Pancreas (tissue), 10 donors: ENCODE results near the gene ITIH1. TPM values are rescaled to one million over a fixed set of nuclear protein-coding genes. Genes with fewer than 3 reads are reported as not detected.
A peak's percentile ranks its signal among the peaks of the same experiment; 100 is the strongest.

Source experiments
- ATAC-seq, 4 donors: fragments of 200-7000 bp; cut with Tn5 transposase; one replicate each; pipeline versions ENCODE4 v1.8.0 to v1.9.1; 2020; ENCODE audit warnings: mild to moderate bottlenecking in 4 of 4, moderate library complexity in 4 of 4
- DNase-seq, 6 donors: peaks; one replicate each; pipeline ENCODE4 v3.0.0-alpha.2; 2020
- FAIRE-seq: peaks from 2 replicates; lab custom pipeline; 2012; peaks lifted over from hg19 to GRCh38; lab: Jason Lieb, UNC
- H3K27ac ChIP-seq, 4 donors: fragments of 200-600 bp; sonication (generic); 1 replicate in 3 of 4; 2 replicates in 1 of 4; pipeline versions ENCODE4 v1.5.0 to v1.8.0; 2020
- H3K27me3 ChIP-seq, 4 donors: fragments of 200-600 bp; one replicate each; pipeline ENCODE4 v1.8.0; 2021
- H3K36me3 ChIP-seq, 3 donors: fragments of 200-600 bp; sonication (generic) in 1 of 3; one replicate each; pipeline versions ENCODE4 v1.5.0 to v1.8.0; 2020 to 2021
- H3K4me1 ChIP-seq, 3 donors: fragments of 200-600 bp; one replicate each; pipeline ENCODE4 v1.8.0; 2021
- H3K4me3 ChIP-seq, 4 donors: fragments of 200-600 bp; sonication (generic) in 2 of 4; one replicate each; pipeline versions ENCODE4 v1.5.0 to v1.8.0; 2020 to 2021
- H3K9me3 ChIP-seq, 4 donors: fragments of 200-600 bp; one replicate each; pipeline ENCODE4 v1.8.0; 2021
- WGBS, 2 donors: extraction: QIAGEN DNeasy Blood & Tissue Kit; methylation state at CpG; one replicate each; pipeline ENCODE4 v1.1.7; 2013; 5-methylcytosine and 5-hydroxymethylcytosine counted together
- intact Hi-C, 3 donors: fragments of 100-400 bp; cut with DNase I; formaldehyde crosslinking; loops; one replicate each; pipeline versions ENCODE4 v1.11.1 to v1.14.2; 2022
- polyA plus RNA-seq, 2 donors: library from polyadenylated mRNA; stranded (reverse); fragments of 200-250 nt; gene quantifications; one replicate each; pipeline ENCODE4 v1.2.3, GENCODE V29; 2013
- total RNA-seq, 6 donors: library from RNA; stranded (reverse); fragmentation: NEBNext Ultra II Directional in 4 of 6; extraction: Animal tissue kit (Norgen Biotek cat#: 25700) in 4 of 6; gene quantifications; one replicate each; pipeline versions ENCODE4 v1.2.1 to v1.2.4, GENCODE V29; 2021 to 2023
- TF ChIP-seq, protein P1 (sequence below), 4 donors: fragments of 200-600 bp; sonication (generic) in 3 of 4; IDR thresholded peaks; one replicate each; pipeline versions ENCODE4 v1.5.0 to v1.8.0; 2021; ENCODE audit warnings: antibody characterized with exemption in 4 of 4
- donor health status: healthy with polysubstance abuse.
- donor health status: DM: no; HTN: no; CAD: no; lungs with moderate emphysema.
- donor health status: DM: no; HTN: no; CAD: no.
- donor health status: control.
- donor health status: control.
- donor health status: Bipolar disorder and iron deficiency.
- donor health status: DM: yes; HTN: yes; CAD: no.
- donor health status: DM: no; HTN: no; CAD: no.
- donor health status: DM: no; HTN: no; CAD: no.
- donor health status: DM: yes; HTN: yes; CAD: no.

ITIH1 gene
- total and polyA plus RNA-seq, 8 donors: 0.32 to 1.9 (median 0.51) TPM; not detected in 1

DNA sequence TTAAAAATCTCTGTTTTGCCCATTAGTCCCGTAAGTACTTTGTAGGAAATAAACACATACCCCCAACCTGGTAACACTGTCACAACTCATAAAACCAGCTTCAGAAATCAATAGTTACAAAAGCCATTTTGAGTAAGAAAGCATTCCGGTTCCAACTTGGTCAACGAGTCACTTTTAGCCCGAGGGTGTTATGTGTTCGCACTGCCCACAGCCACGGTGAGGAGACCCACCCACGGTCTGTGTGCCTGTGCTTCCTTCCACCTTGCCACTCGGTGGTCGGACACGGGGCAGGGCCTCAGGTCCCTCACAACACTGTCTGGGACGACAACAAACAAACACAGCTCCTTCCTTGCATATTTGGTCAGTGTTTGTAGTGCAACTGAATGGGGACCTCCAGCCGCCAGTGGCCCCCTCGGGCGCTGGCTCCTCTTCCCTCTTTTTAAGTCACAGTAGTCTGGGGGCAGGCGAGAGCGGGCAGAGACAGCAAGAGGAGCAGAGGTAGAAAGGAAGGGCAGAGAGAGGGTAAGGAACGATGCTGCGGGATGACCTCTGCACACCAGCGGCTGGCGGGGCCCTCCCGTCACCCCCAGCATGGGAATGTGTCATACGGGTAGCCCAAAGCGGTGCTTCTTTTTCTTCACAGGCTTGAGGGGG lies 62.6 kb downstream of the ITIH1 start:
- H3K4me1 ChIP-seq: peaks cover 0 to 8% (median 4%) of the 10 kb centered on the region in 3 donors
- H3K4me3 ChIP-seq: no peak overlapping the region
- ATAC-seq: no peak
- no peak for DNase-seq
- no peaks in the 10 kb centered on the region for H3K9me3 ChIP-seq
- H3K27me3 ChIP-seq: no peaks in the 10 kb centered on the region
- WGBS, 2 donors: 88 to 89% methylated on average over 23 of the region's 23 CpGs
- FAIRE-seq: no peak
- no peak overlapping the region for H3K27ac ChIP-seq
- H3K36me3 ChIP-seq: peaks cover 0 to 4% (median 2%) of the 10 kb centered on the region in 3 donors
- intact Hi-C loops: no loop called here
- TF ChIP-seq, protein P1, sequence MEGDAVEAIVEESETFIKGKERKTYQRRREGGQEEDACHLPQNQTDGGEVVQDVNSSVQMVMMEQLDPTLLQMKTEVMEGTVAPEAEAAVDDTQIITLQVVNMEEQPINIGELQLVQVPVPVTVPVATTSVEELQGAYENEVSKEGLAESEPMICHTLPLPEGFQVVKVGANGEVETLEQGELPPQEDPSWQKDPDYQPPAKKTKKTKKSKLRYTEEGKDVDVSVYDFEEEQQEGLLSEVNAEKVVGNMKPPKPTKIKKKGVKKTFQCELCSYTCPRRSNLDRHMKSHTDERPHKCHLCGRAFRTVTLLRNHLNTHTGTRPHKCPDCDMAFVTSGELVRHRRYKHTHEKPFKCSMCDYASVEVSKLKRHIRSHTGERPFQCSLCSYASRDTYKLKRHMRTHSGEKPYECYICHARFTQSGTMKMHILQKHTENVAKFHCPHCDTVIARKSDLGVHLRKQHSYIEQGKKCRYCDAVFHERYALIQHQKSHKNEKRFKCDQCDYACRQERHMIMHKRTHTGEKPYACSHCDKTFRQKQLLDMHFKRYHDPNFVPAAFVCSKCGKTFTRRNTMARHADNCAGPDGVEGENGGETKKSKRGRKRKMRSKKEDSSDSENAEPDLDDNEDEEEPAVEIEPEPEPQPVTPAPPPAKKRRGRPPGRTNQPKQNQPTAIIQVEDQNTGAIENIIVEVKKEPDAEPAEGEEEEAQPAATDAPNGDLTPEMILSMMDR (IDR thresholded peaks at IDR 0.05): no peak

DNA sequence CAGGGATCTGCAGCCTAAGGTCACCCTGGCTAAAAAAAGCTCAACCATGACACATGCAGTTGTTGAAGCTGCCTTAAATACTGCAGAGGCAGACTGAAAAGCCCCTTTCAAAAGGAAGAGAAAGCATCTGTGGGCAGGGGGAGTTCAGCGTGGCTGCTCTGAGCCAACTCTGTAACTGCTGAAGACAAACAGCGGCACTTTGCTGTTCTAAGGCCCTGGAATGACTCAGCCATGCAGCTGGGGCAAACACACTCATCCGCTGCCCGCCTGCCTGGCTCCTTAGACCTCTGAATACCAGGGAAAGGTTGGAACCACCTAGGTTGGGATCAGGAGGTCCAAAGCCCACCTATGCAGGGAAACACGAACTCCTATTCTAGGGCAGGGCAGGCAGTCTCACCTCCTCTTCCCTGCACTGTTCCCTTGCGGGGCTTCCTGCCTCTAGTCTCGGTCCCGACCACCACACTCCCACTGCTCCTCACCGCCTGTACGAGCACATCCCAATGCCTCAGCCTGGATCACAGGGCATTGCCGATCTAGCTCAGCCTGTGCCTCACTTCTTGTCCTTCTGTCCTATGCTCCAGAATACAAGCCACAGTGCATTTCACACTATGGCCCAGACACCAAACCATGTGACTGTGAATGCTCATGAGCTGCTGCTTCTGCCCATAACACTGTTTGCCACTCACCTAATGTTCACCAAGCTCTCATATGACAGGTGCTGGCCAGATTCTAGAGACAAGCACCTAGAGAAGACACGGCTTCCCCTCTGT lies 64.0 kb downstream of the ITIH1 start:
- WGBS, 2 donors: 94 to 96% methylated on average over 10 to 12 of the region's 12 CpGs
- DNase-seq: peak in 1 of 6 donors; percentile 2
- Histone ChIP-seq H3K27me3 (no peaks in the 10 kb centered on the region), H3K9me3 (no peaks in the 10 kb centered on the region), H3K4me3 (no peak overlapping the region), H3K27ac (no peak overlapping the region), H3K36me3 (peaks cover 0 to 4% (median 2%) of the 10 kb centered on the region in 3 donors), H3K4me1 (peaks cover 0 to 8% (median 4%) of the 10 kb centered on the region in 3 donors)
- no peak for ATAC-seq
- intact Hi-C loops: no loop called here
- FAIRE-seq: no peak
- TF ChIP-seq, protein P1 (IDR thresholded peaks at IDR 0.05): no peak

Other genes with a start within 250 kb of the ITIH1 start
- gene NT5DC2, start 243.7 kb upstream of the ITIH1 start, total RNA-seq: 10 to 100 TPM in 1 of 6 donors, 1 to 10 TPM in 5; 3.5 to 14.5 (median 7.7) TPM
- gene NT5DC2, start 243.7 kb upstream of the ITIH1 start, polyA plus RNA-seq: 10 to 100 TPM; 17.3 to 37.6 TPM
- gene UQCC5, start 241.0 kb upstream of the ITIH1 start, total RNA-seq: 10 to 100 TPM in 1 of 6 donors, 1 to 10 TPM in 5; 5.0 to 11.2 (median 7.1) TPM
- 10 to 100 TPM; 25.7 to 41.8 TPM for gene UQCC5, start 241.0 kb upstream of the ITIH1 start, polyA plus RNA-seq
- gene PBRM1, start 91.7 kb upstream of the ITIH1 start, total RNA-seq: 10 to 100 TPM; 18.3 to 34.9 (median 27.1) TPM
- 1 to 10 TPM; 7.4 to 9.6 TPM for gene PBRM1, start 91.7 kb upstream of the ITIH1 start, polyA plus RNA-seq
- 10 to 100 TPM; 22.4 to 57.7 (median 45.5) TPM for gene GNL3, start 91.6 kb upstream of the ITIH1 start, total RNA-seq
- 10 to 100 TPM; 56.8 to 65.6 TPM for gene GNL3, start 91.6 kb upstream of the ITIH1 start, polyA plus RNA-seq
- 10 to 100 TPM; 19.0 to 35.0 (median 21.0) TPM for gene GLT8D1, start 71.8 kb upstream of the ITIH1 start, total RNA-seq
- 10 to 100 TPM; 24.3 to 40.7 TPM for gene GLT8D1, start 71.8 kb upstream of the ITIH1 start, polyA plus RNA-seq
- gene SPCS1, start 71.5 kb upstream of the ITIH1 start, total RNA-seq: 10 to 100 TPM; 54.9 to 87.1 (median 58.7) TPM
- 100 to 1,000 TPM in 1 of 2 donors, 10 to 100 TPM in 1; 52.4 to 121 TPM for gene SPCS1, start 71.5 kb upstream of the ITIH1 start, polyA plus RNA-seq
- 10 to 100 TPM; 12.2 to 22.0 (median 16.1) TPM for gene NEK4, start 6.7 kb upstream of the ITIH1 start, total RNA-seq
- gene NEK4, start 6.7 kb upstream of the ITIH1 start, polyA plus RNA-seq: 1 to 10 TPM; 4.0 to 5.0 TPM
- gene ITIH3, start 17.2 kb downstream of the ITIH1 start, total RNA-seq: 1 to 10 TPM in 1 of 6 donors, under 1 TPM in 3, not detected in 2; 0.29 to 1.9 (median 0.72) TPM
- gene ITIH3, start 17.2 kb downstream of the ITIH1 start, polyA plus RNA-seq: 1 to 10 TPM; 1.7 to 2.1 TPM
- 100 to 1,000 TPM in 2 of 6 donors, 10 to 100 TPM in 4; 16.2 to 276 (median 77.1) TPM for gene ITIH4, start 53.1 kb downstream of the ITIH1 start, total RNA-seq
- 100 to 1,000 TPM in 1 of 2 donors, 10 to 100 TPM in 1; 64.3 to 249 TPM for gene ITIH4, start 53.1 kb downstream of the ITIH1 start, polyA plus RNA-seq
- under 1 TPM in 3 of 6 donors, not detected in 3; 0.42 to 0.55 (median 0.47) TPM for gene MUSTN1, start 57.4 kb downstream of the ITIH1 start, total RNA-seq
- gene MUSTN1, start 57.4 kb downstream of the ITIH1 start, polyA plus RNA-seq: 10 to 100 TPM; 35.2 to 63.7 TPM
- 10 to 100 TPM in 4 of 6 donors, 1 to 10 TPM in 2; 7.7 to 16.0 (median 13.6) TPM for gene STIMATE, start 119.9 kb downstream of the ITIH1 start, total RNA-seq
- gene STIMATE, start 119.9 kb downstream of the ITIH1 start, polyA plus RNA-seq: 10 to 100 TPM in 1 of 2 donors, 1 to 10 TPM in 1; 5.0 to 19.9 TPM